K562 (cell line): ENCODE results near the gene ZNF672. TPM values are rescaled to one million over a fixed set of nuclear protein-coding genes. Genes with fewer than 3 reads are reported as not detected.

Source experiments
- ARHGAP35 ChIP-seq: fragments of 450-650 bp; IDR thresholded peaks from 2 replicates; pipeline ENCODE4 v1.6.1; 2018; ENCODE audit not compliant: partially characterized antibody
- ETV1 ChIP-seq: fragments of 450-650 bp; conservative IDR thresholded peaks from 2 replicates; pipeline ENCODE4 v1.6.1; 2016; ENCODE audit warnings: missing genetic modification characterization, control low read depth, low read depth, missing compliant biosample characterization
- FOXJ3 ChIP-seq: sonication (generic); formaldehyde crosslinking; IDR thresholded peaks from 2 replicates; pipeline ENCODE4 v1.4.0; 2020; ENCODE audit warnings: mild to moderate bottlenecking, missing genetic modification reagents
- FOXK2 ChIP-seq, 2 experiments: fragments of 450-650 bp; IDR thresholded peaks in 1 of 2; conservative IDR thresholded peaks in 1 of 2; 2 replicates each; pipeline ENCODE4 v1.6.1; 2016; ENCODE audit warnings: low read depth in 2 of 2, mild to moderate bottlenecking in 1 of 2
- KDM5B ChIP-seq: fragments of 200-600 bp; sonication (generic); IDR thresholded peaks from 2 replicates; pipeline ENCODE4 v1.6.1; 2012; ENCODE audit warnings: low read depth, mild to moderate bottlenecking, moderate library complexity, low read length, control low read depth, inconsistent platforms; ENCODE audit not compliant: insufficient replicate concordance
- MAZ ChIP-seq, 2 experiments: fragments of 450-650 bp in 1 of 2; sonication (generic) in 1 of 2; formaldehyde crosslinking; IDR thresholded peaks in 1 of 2; conservative IDR thresholded peaks in 1 of 2; 2 replicates each; pipeline versions ENCODE4 v1.4.0 to v1.5.0; 2020; ENCODE audit warnings: mild to moderate bottlenecking in 1 of 2, missing genetic modification reagents in 1 of 2
- NFE2L1 ChIP-seq: fragments of 450-650 bp; IDR thresholded peaks from 2 replicates; pipeline ENCODE4 v1.6.1; 2016; ENCODE audit warnings: missing genetic modification characterization, low read depth, mild to moderate bottlenecking, missing compliant biosample characterization, moderate library complexity, borderline replicate concordance
- NFYB ChIP-seq: IDR thresholded peaks from 2 replicates; pipeline ENCODE4 v1.6.1; 2011; ENCODE audit warnings: mild to moderate bottlenecking, moderate library complexity; ENCODE audit not compliant: insufficient read length; ENCODE audit errors: extremely low read depth
- PHF21A ChIP-seq: fragments of 450-650 bp; IDR thresholded peaks from 2 replicates; pipeline ENCODE4 v1.6.1; 2017; ENCODE audit warnings: low read depth, borderline replicate concordance
- SAP30 ChIP-seq: fragments of 200-600 bp; sonication (generic); IDR thresholded peaks from 2 replicates; pipeline ENCODE4 v1.6.1; 2012; ENCODE audit warnings: borderline replicate concordance, low read depth, mild to moderate bottlenecking, moderate library complexity, low read length, control low read depth, inconsistent platforms; ENCODE audit not compliant: insufficient read depth, poor library complexity, severe bottlenecking
- TBL1XR1 ChIP-seq, 2 experiments: IDR thresholded peaks; 2 replicates each; pipeline ENCODE4 v1.6.1; 2012; ENCODE audit warnings: improper control_type of control experiment in 2 of 2, low read length in 2 of 2, mild to moderate bottlenecking in 1 of 2
- TCFL5 ChIP-seq: fragments of 250-450 bp; sonication (Bioruptor Pico); conservative IDR thresholded peaks from 2 replicates; pipeline ENCODE4 v1.6.1; 2021; ENCODE audit warnings: mild to moderate bottlenecking, moderate library complexity, matching md5 sums
- ZNF121 ChIP-seq: sonication (generic); formaldehyde crosslinking; conservative IDR thresholded peaks from 2 replicates; pipeline ENCODE4 v1.8.0; 2022; ENCODE audit warnings: missing genetic modification reagents
- ZNF24 ChIP-seq: fragments of 450-650 bp; IDR thresholded peaks from 2 replicates; pipeline ENCODE4 v1.6.1; 2016
- ZNF518B ChIP-seq: fragments of 250-450 bp; sonication (Bioruptor Pico); IDR thresholded peaks from 2 replicates; pipeline ENCODE4 v1.5.0; 2021; ENCODE audit warnings: mild to moderate bottlenecking, moderate library complexity
- ZNF583 ChIP-seq: fragments of 250-450 bp; sonication (Bioruptor Pico); IDR thresholded peaks from 2 replicates; pipeline ENCODE4 v1.4.0; 2020
- ZNF589 ChIP-seq: fragments of 200-800 bp; sonication (Bioruptor generic); IDR thresholded peaks from 2 replicates; pipeline ENCODE4 v1.6.1; 2016; ENCODE audit warnings: low read depth, missing genetic modification characterization, missing compliant biosample characterization
- polyA plus RNA-seq, 8 experiments: library from polyadenylated mRNA; depleted of rRNA in 4 of 8; stranded (reverse) in 5 of 8; unstranded in 3 of 8; fragments of >200 nt; fragmentation: Nextera tagmentation in 2 of 8; fragmentation: Illumina TruSeq in 1 of 8; extraction: Ambion mirVana in 2 of 8; extraction: Trizol in 1 of 8; gene quantifications; 2 replicates each; pipeline versions ENCODE4 v1.2.1 to v1.2.3, GENCODE V29; 2011 to 2014; ENCODE audit warnings: inconsistent platforms in 1 of 8, missing spikeins in 1 of 8
- total RNA-seq, 7 experiments: library from RNA; depleted of rRNA in 6 of 7; stranded (reverse); fragments of >200 nt in 6 of 7; fragmentation: Illumina TruSeq in 2 of 7; extraction: Trizol in 2 of 7; gene quantifications; 2 replicates each; pipeline versions ENCODE4 v1.2.1 to v1.2.3, GENCODE V29; 2011 to 2021; ENCODE audit warnings: low replicate concordance in 1 of 7
- TF ChIP-seq, protein P1 (sequence below): fragments of 200-400 bp; formaldehyde crosslinking; IDR thresholded peaks from 2 replicates; pipeline ENCODE4 v1.6.1; 2017; ENCODE audit warnings: mild to moderate bottlenecking, low read depth, low read length, moderate library complexity
- TF ChIP-seq, protein P2 (sequence below): fragments of 250-450 bp; sonication (Bioruptor Pico); IDR thresholded peaks from 2 replicates; pipeline ENCODE4 v1.5.0; 2021; ENCODE audit warnings: mild to moderate bottlenecking, borderline replicate concordance

Gene ZNF672
- total and polyA plus RNA-seq, 9 of the 15 experiments (the other 6 are each of a cell fraction or from before 2014, with no cell fraction given) = 1.9 to 57.9 (median 24.1) TPM

GRCh38 chr1:248872752-248873408 is 34.9 kb downstream of the ZNF672 start (continued):
- TF ChIP-seq ARHGAP35 = no peak
- TF ChIP-seq, protein P1, sequence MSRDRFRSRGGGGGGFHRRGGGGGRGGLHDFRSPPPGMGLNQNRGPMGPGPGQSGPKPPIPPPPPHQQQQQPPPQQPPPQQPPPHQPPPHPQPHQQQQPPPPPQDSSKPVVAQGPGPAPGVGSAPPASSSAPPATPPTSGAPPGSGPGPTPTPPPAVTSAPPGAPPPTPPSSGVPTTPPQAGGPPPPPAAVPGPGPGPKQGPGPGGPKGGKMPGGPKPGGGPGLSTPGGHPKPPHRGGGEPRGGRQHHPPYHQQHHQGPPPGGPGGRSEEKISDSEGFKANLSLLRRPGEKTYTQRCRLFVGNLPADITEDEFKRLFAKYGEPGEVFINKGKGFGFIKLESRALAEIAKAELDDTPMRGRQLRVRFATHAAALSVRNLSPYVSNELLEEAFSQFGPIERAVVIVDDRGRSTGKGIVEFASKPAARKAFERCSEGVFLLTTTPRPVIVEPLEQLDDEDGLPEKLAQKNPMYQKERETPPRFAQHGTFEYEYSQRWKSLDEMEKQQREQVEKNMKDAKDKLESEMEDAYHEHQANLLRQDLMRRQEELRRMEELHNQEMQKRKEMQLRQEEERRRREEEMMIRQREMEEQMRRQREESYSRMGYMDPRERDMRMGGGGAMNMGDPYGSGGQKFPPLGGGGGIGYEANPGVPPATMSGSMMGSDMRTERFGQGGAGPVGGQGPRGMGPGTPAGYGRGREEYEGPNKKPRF = no peak
- TF ChIP-seq KDM5B = peak; percentile 42
- TF ChIP-seq TCFL5 (CRISPR knock-in tag) = 0 out of 2 replicates have a peak, but pooled peaks have one; percentile 42
- no peak for TF ChIP-seq ETV1 (tag)
- TF ChIP-seq NFYB = peak; percentile 69
- no peak for TF ChIP-seq SAP30
- no peak for TF ChIP-seq NFE2L1 (tag)
- TF ChIP-seq FOXK2 (conservative IDR thresholded peaks at IDR 0.05 in 1 of 2, IDR thresholded peaks at IDR 0.05 in 1 of 2; ENCODE audit: low read depth in 2 of 2) = no peak
- no peak for TF ChIP-seq TBL1XR1 (IDR thresholded peaks at IDR 0.05; ENCODE audit: low read length in 2 of 2)
- TF ChIP-seq FOXJ3 (CRISPR knock-in tag) = no peak
- peak in 1 of 2 experiments; percentile 15; a peak in 1 of 4 replicates for TF ChIP-seq MAZ (CRISPR knock-in tag; conservative IDR thresholded peaks at IDR 0.05 in 1 of 2, IDR thresholded peaks at IDR 0.05 in 1 of 2)
- TF ChIP-seq ZNF518B (CRISPR knock-in tag) = no peak
- TF ChIP-seq ZNF583 (CRISPR knock-in tag) = no peak
- TF ChIP-seq ZNF589 (CRISPR knock-in tag) = peak; percentile 76
- TF ChIP-seq ZNF121 = no peak
- peak; percentile 5; the same call in 1 of the 2 replicates for TF ChIP-seq ZNF24
- TF ChIP-seq PHF21A = peak; percentile 41; the same call in 1 of the 2 replicates
- TF ChIP-seq, protein P2, sequence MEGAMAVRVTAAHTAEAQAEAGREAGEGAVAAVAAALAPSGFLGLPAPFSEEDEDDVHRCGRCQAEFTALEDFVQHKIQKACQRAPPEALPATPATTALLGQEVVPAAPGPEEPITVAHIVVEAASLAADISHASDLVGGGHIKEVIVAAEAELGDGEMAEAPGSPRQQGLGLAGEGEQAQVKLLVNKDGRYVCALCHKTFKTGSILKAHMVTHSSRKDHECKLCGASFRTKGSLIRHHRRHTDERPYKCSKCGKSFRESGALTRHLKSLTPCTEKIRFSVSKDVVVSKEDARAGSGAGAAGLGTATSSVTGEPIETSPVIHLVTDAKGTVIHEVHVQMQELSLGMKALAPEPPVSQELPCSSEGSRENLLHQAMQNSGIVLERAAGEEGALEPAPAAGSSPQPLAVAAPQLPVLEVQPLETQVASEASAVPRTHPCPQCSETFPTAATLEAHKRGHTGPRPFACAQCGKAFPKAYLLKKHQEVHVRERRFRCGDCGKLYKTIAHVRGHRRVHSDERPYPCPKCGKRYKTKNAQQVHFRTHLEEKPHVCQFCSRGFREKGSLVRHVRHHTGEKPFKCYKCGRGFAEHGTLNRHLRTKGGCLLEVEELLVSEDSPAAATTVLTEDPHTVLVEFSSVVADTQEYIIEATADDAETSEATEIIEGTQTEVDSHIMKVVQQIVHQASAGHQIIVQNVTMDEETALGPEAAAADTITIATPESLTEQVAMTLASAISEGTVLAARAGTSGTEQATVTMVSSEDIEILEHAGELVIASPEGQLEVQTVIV (CRISPR knock-in tag) = no peak
